Measurements from ENCODE around the gene DDX3X.
"Not testable (repeated sequence)": the region's sequence is repeated elsewhere in the genome, so short reads cannot be mapped to it uniquely, and the experiment has no call there.

The DDX3X gene

GRCh38 chrX:41312786-41313185 is 21.2 kb upstream of the DDX3X start:
- H3K4me1 ChIP-seq (ENCODE audit: control insufficient read depth, insufficient read depth, low read length) = no peaks in the 10 kb centered on the region
- no peak overlapping the region for H3K9ac ChIP-seq (ENCODE audit: low read depth, low read length)
- no peak overlapping the region for H3K4me3 ChIP-seq (ENCODE audit: low read depth, low read length)
- H3K36me3 ChIP-seq (ENCODE audit: control insufficient read depth, insufficient read depth, low read length) = no peaks in the 10 kb centered on the region
- no peaks in the 10 kb centered on the region for H3K9me3 ChIP-seq (ENCODE audit: control insufficient read depth, insufficient read depth, low read length)
- H3K27me3 ChIP-seq (ENCODE audit: control insufficient read depth, insufficient read depth, low read length) = no peaks in the 10 kb centered on the region

DNA sequence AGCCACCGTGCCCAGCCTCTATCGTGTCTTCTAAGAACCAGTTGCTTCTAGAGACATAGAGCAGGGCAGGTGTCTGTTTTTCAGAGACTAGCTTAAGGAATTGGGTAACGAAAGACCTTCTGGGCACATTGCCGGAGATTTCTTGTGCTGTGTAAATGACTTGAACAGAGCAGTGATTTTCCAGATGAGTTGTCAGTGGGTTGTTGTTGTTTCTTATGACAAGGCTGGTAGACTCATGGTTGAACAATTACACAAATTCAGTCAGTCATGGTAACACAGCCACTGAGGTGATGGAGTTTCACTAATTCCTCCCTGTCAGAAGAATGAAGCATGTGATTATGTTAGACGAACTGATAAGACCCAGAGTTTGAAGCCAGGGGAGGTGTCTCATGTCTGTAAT is 20.5 kb upstream of the DDX3X start:
- Histone ChIP-seq H3K27me3 (ENCODE audit: control insufficient read depth, insufficient read depth, low read length) (no peaks in the 10 kb centered on the region), H3K4me1 (ENCODE audit: control insufficient read depth, insufficient read depth, low read length) (no peaks in the 10 kb centered on the region), H3K9me3 (ENCODE audit: control insufficient read depth, insufficient read depth, low read length) (no peaks in the 10 kb centered on the region), H3K4me3 (ENCODE audit: low read depth, low read length) (no peak overlapping the region), H3K9ac (ENCODE audit: low read depth, low read length) (no peak overlapping the region), H3K36me3 (ENCODE audit: control insufficient read depth, insufficient read depth, low read length) (no peaks in the 10 kb centered on the region)

GRCh38 chrX:41314204-41314603 is 19.8 kb upstream of the DDX3X start:
- Histone ChIP-seq H3K9ac (ENCODE audit: low read depth, low read length) (no peak overlapping the region), H3K27me3 (ENCODE audit: control insufficient read depth, insufficient read depth, low read length) (no peaks in the 10 kb centered on the region), H3K4me1 (ENCODE audit: control insufficient read depth, insufficient read depth, low read length) (no peaks in the 10 kb centered on the region), H3K4me3 (ENCODE audit: low read depth, low read length) (no peak overlapping the region), H3K36me3 (ENCODE audit: control insufficient read depth, insufficient read depth, low read length) (no peaks in the 10 kb centered on the region), H3K9me3 (ENCODE audit: control insufficient read depth, insufficient read depth, low read length) (no peaks in the 10 kb centered on the region)

GRCh38 chrX:41314881-41315280 is 19.1 kb upstream of the DDX3X start:
- H3K9ac ChIP-seq (ENCODE audit: low read depth, low read length) = no peak overlapping the region
- no peaks in the 10 kb centered on the region for H3K36me3 ChIP-seq (ENCODE audit: control insufficient read depth, insufficient read depth, low read length)
- no peak overlapping the region for H3K4me3 ChIP-seq (ENCODE audit: low read depth, low read length)
- H3K27me3 ChIP-seq (ENCODE audit: control insufficient read depth, insufficient read depth, low read length) = no peaks in the 10 kb centered on the region
- no peaks in the 10 kb centered on the region for H3K4me1 ChIP-seq (ENCODE audit: control insufficient read depth, insufficient read depth, low read length)
- no peaks in the 10 kb centered on the region for H3K9me3 ChIP-seq (ENCODE audit: control insufficient read depth, insufficient read depth, low read length)

- not testable (repeated sequence) for H3K9me3 ChIP-seq (ENCODE audit: control insufficient read depth, insufficient read depth, low read length); H3K4me1 ChIP-seq (ENCODE audit: control insufficient read depth, insufficient read depth, low read length); H3K36me3 ChIP-seq (ENCODE audit: control insufficient read depth, insufficient read depth, low read length); H3K9ac ChIP-seq (ENCODE audit: low read depth, low read length); H3K4me3 ChIP-seq (ENCODE audit: low read depth, low read length); H3K27me3 ChIP-seq (ENCODE audit: control insufficient read depth, insufficient read depth, low read length)
Measured at GRCh38 chrX:41316266-41316665, 17.7 kb upstream of the DDX3X start.

- Histone ChIP-seq H3K36me3 (ENCODE audit: control insufficient read depth, insufficient read depth, low read length) (no peaks in the 10 kb centered on the region), H3K27me3 (ENCODE audit: control insufficient read depth, insufficient read depth, low read length) (no peaks in the 10 kb centered on the region), H3K9ac (ENCODE audit: low read depth, low read length) (no peak overlapping the region), H3K9me3 (ENCODE audit: control insufficient read depth, insufficient read depth, low read length) (no peaks in the 10 kb centered on the region), H3K4me3 (ENCODE audit: low read depth, low read length) (no peak overlapping the region), H3K4me1 (ENCODE audit: control insufficient read depth, insufficient read depth, low read length) (no peaks in the 10 kb centered on the region)
Measured at GRCh38 chrX:41317477-41318208, 16.3 kb upstream of the DDX3X start.

GRCh38 chrX:41320393-41320792 is 13.6 kb upstream of the DDX3X start:
- Histone ChIP-seq H3K36me3 (ENCODE audit: control insufficient read depth, insufficient read depth, low read length) (no peaks in the 10 kb centered on the region), H3K27me3 (ENCODE audit: control insufficient read depth, insufficient read depth, low read length) (no peaks in the 10 kb centered on the region), H3K4me1 (ENCODE audit: control insufficient read depth, insufficient read depth, low read length) (no peaks in the 10 kb centered on the region), H3K9ac (ENCODE audit: low read depth, low read length) (no peak overlapping the region), H3K9me3 (ENCODE audit: control insufficient read depth, insufficient read depth, low read length) (no peaks in the 10 kb centered on the region), H3K4me3 (ENCODE audit: low read depth, low read length) (no peak overlapping the region)

GRCh38 chrX:41322821-41323603 is 10.9 kb upstream of the DDX3X start:
- Histone ChIP-seq H3K27me3 (ENCODE audit: control insufficient read depth, insufficient read depth, low read length) (no peaks in the 10 kb centered on the region), H3K4me3 (ENCODE audit: low read depth, low read length) (no peak overlapping the region), H3K9ac (ENCODE audit: low read depth, low read length) (no peak overlapping the region), H3K36me3 (ENCODE audit: control insufficient read depth, insufficient read depth, low read length) (no peaks in the 10 kb centered on the region), H3K4me1 (ENCODE audit: control insufficient read depth, insufficient read depth, low read length) (no peaks in the 10 kb centered on the region), H3K9me3 (ENCODE audit: control insufficient read depth, insufficient read depth, low read length) (no peaks in the 10 kb centered on the region)

- H3K27me3 ChIP-seq (ENCODE audit: control insufficient read depth, insufficient read depth, low read length) = no peaks in the 10 kb centered on the region
- H3K36me3 ChIP-seq (ENCODE audit: control insufficient read depth, insufficient read depth, low read length) = no peaks in the 10 kb centered on the region
- H3K4me1 ChIP-seq (ENCODE audit: control insufficient read depth, insufficient read depth, low read length) = peaks cover 11% of the 10 kb centered on the region
- H3K9me3 ChIP-seq (ENCODE audit: control insufficient read depth, insufficient read depth, low read length) = no peaks in the 10 kb centered on the region
- no peak overlapping the region for H3K4me3 ChIP-seq (ENCODE audit: low read depth, low read length)
- H3K9ac ChIP-seq (ENCODE audit: low read depth, low read length) = no peak overlapping the region
Measured at GRCh38 chrX:41326431-41326830, 7.5 kb upstream of the DDX3X start.

DNA sequence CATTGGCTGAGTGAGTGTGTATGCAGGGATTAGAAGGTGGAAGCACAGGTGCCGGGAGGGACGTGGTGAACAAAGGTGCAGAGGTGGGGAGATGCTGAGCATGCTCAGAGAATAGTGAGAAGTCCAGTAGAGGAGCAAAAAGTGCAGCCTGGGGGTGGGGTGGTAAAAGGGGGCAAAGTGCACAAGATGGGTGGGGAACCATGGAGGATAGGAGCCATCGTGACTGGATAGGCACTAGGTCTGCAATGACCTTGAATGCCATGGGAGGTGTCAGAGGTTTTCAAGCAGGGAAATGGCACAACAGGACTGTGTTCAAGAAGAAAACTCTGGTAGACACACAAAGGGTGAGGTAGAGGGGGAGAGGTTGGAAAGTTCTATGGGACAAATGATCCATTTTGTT is 6.6 kb upstream of the DDX3X start:
- no peaks in the 10 kb centered on the region for H3K9me3 ChIP-seq (ENCODE audit: control insufficient read depth, insufficient read depth, low read length)
- H3K4me1 ChIP-seq (ENCODE audit: control insufficient read depth, insufficient read depth, low read length) = peaks cover 15% of the 10 kb centered on the region
- H3K4me3 ChIP-seq (ENCODE audit: low read depth, low read length) = no peak overlapping the region
- no peaks in the 10 kb centered on the region for H3K36me3 ChIP-seq (ENCODE audit: control insufficient read depth, insufficient read depth, low read length)
- no peaks in the 10 kb centered on the region for H3K27me3 ChIP-seq (ENCODE audit: control insufficient read depth, insufficient read depth, low read length)
- H3K9ac ChIP-seq (ENCODE audit: low read depth, low read length) = no peak overlapping the region

DNA sequence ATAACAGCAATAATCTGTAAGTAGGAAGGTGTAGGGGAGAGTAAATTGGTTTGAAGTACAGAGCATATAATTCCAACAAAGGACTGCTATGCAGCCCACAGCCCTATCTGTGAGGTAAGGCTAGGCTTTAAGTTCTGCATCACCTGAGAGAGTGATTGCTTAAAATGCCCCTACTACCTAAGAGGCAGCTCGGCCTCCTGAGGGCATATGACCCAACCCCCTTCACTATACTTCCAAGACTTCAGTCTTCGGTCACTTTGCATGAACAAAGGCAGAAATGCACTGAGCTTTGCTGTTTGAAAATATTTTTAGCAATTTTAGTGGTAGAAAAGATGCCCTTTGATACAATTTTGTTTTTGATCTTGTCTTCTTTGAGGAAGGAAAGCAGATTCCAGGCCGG is 4.9 kb upstream of the DDX3X start:
- H3K9ac ChIP-seq (ENCODE audit: low read depth, low read length) = no peak overlapping the region
- no peaks in the 10 kb centered on the region for H3K36me3 ChIP-seq (ENCODE audit: control insufficient read depth, insufficient read depth, low read length)
- no peaks in the 10 kb centered on the region for H3K27me3 ChIP-seq (ENCODE audit: control insufficient read depth, insufficient read depth, low read length)
- no peak overlapping the region for H3K4me3 ChIP-seq (ENCODE audit: low read depth, low read length)
- H3K4me1 ChIP-seq (ENCODE audit: control insufficient read depth, insufficient read depth, low read length) = peaks cover 15% of the 10 kb centered on the region
- H3K9me3 ChIP-seq (ENCODE audit: control insufficient read depth, insufficient read depth, low read length) = no peaks in the 10 kb centered on the region

- Histone ChIP-seq H3K9ac (ENCODE audit: low read depth, low read length) (no peak overlapping the region), H3K9me3 (ENCODE audit: control insufficient read depth, insufficient read depth, low read length) (no peaks in the 10 kb centered on the region), H3K27me3 (ENCODE audit: control insufficient read depth, insufficient read depth, low read length) (no peaks in the 10 kb centered on the region), H3K4me3 (ENCODE audit: low read depth, low read length) (peak overlapping the region; percentile 59), H3K36me3 (ENCODE audit: control insufficient read depth, insufficient read depth, low read length) (no peaks in the 10 kb centered on the region), H3K4me1 (ENCODE audit: control insufficient read depth, insufficient read depth, low read length) (peaks cover 15% of the 10 kb centered on the region)
Measured at GRCh38 chrX:41332005-41332404, 2.0 kb upstream of the DDX3X start.

Measured in iPS-15b (cell line).